Mesenchymal stem cell (in vitro differentiated cells and primary cell): ENCODE results near the gene TANC1.
A peak's percentile ranks its signal among the peaks of the same experiment; 100 is the strongest.

Source experiments
- DNase-seq: peaks from one replicate; pipeline ENCODE4 v3.0.0-alpha.2; 2013
- H2AFZ ChIP-seq: one replicate; pipeline ENCODE4 v1.6.1; 2013; ENCODE audit warnings: low read depth, mild to moderate bottlenecking, control low read depth, inconsistent platforms, low read length, moderate library complexity
- H2AK5ac ChIP-seq: 2 replicates; pipeline ENCODE4 v1.6.1; 2013; ENCODE audit warnings: low read length, moderate library complexity, mild to moderate bottlenecking, inconsistent platforms; ENCODE audit not compliant: severe bottlenecking
- H2BK120ac ChIP-seq: one replicate; pipeline ENCODE4 v1.6.1; 2013; ENCODE audit warnings: low read depth, mild to moderate bottlenecking, inconsistent platforms, low read length, moderate library complexity
- H2BK12ac ChIP-seq, 2 experiments: one replicate each; pipeline ENCODE4 v1.6.1; 2013; ENCODE audit warnings: inconsistent platforms in 2 of 2, low read length in 2 of 2, mild to moderate bottlenecking in 2 of 2, moderate library complexity in 2 of 2, control low read depth in 1 of 2
- H2BK15ac ChIP-seq: one replicate; pipeline ENCODE4 v1.6.1; 2013; ENCODE audit warnings: mild to moderate bottlenecking, low read depth, inconsistent platforms; ENCODE audit not compliant: poor library complexity, severe bottlenecking
- H2BK5ac ChIP-seq: 2 replicates; pipeline ENCODE4 v1.6.1; 2013; ENCODE audit warnings: low read depth, mild to moderate bottlenecking, low read length, control low read depth, inconsistent platforms; ENCODE audit not compliant: poor library complexity, severe bottlenecking
- H3K14ac ChIP-seq, 2 experiments: one replicate each; pipeline ENCODE4 v1.6.1; 2013; ENCODE audit warnings: inconsistent platforms in 2 of 2, low read length in 2 of 2, control low read depth in 1 of 2, mild to moderate bottlenecking in 1 of 2, moderate library complexity in 1 of 2
- H3K18ac ChIP-seq, 2 experiments: one replicate each; pipeline ENCODE4 v1.6.1; 2013; ENCODE audit warnings: inconsistent platforms in 2 of 2, low read length in 2 of 2, control low read depth in 1 of 2, low read depth in 1 of 2, mild to moderate bottlenecking in 1 of 2
- H3K23ac ChIP-seq, 2 experiments: one replicate each; pipeline ENCODE4 v1.6.1; 2013; ENCODE audit warnings: inconsistent platforms in 2 of 2, low read length in 2 of 2, mild to moderate bottlenecking in 2 of 2, moderate library complexity in 2 of 2, control low read depth in 1 of 2
- H3K27ac ChIP-seq: 2 replicates; pipeline ENCODE4 v1.5.1; 2013; ENCODE audit warnings: mild to moderate bottlenecking, moderate library complexity, low read length, control low read depth, inconsistent platforms; ENCODE audit not compliant: poor library complexity, severe bottlenecking
- H3K27me3 ChIP-seq, 2 experiments: 2 replicates each; pipeline versions ENCODE4 v1.6.1 to v1.7.0; 2013; ENCODE audit warnings: low read length in 2 of 2, mild to moderate bottlenecking in 2 of 2, moderate library complexity in 2 of 2, control low read depth in 1 of 2, inconsistent platforms in 1 of 2; ENCODE audit not compliant: control insufficient read depth in 1 of 2, insufficient read depth in 1 of 2
- H3K36me3 ChIP-seq, 2 experiments: 2 replicates each; pipeline versions ENCODE4 v1.6.1 to v1.7.0; 2013; ENCODE audit warnings: low read length in 2 of 2, control low read depth in 1 of 2, inconsistent platforms in 1 of 2, low read depth in 1 of 2, mild to moderate bottlenecking in 1 of 2; ENCODE audit not compliant: insufficient read depth in 2 of 2, control insufficient read depth in 1 of 2
- H3K4ac ChIP-seq, 2 experiments: one replicate each; pipeline ENCODE4 v1.6.1; 2013; ENCODE audit warnings: inconsistent platforms in 2 of 2, low read length in 2 of 2, mild to moderate bottlenecking in 2 of 2, moderate library complexity in 2 of 2, control low read depth in 1 of 2, low read depth in 1 of 2
- H3K4me1 ChIP-seq: 2 replicates; pipeline ENCODE4 v1.6.1; 2013; ENCODE audit warnings: low read depth, low read length, control low read depth; ENCODE audit not compliant: control insufficient read depth, insufficient read depth
- H3K4me2 ChIP-seq: 2 replicates; pipeline ENCODE4 v1.6.1; 2013; ENCODE audit warnings: low read length, mild to moderate bottlenecking, inconsistent platforms; ENCODE audit not compliant: poor library complexity, severe bottlenecking
- H3K4me3 ChIP-seq, 2 experiments: 2 replicates each; pipeline versions ENCODE4 v1.5.1 to v1.7.0; 2013; ENCODE audit warnings: low read length in 2 of 2, mild to moderate bottlenecking in 2 of 2, control low read depth in 1 of 2, low read depth in 1 of 2; ENCODE audit not compliant: insufficient read depth in 1 of 2
- H3K79me1 ChIP-seq: replicated peaks from 2 replicates; pipeline ENCODE4 v1.6.1; 2013; ENCODE audit warnings: mild to moderate bottlenecking, control low read depth, low read length, inconsistent platforms; ENCODE audit not compliant: poor library complexity, severe bottlenecking
- H3K9ac ChIP-seq: 2 replicates; pipeline ENCODE4 v1.7.0; 2013; ENCODE audit warnings: mild to moderate bottlenecking, low read length, moderate library complexity
- H3K9me3 ChIP-seq: 2 replicates; pipeline ENCODE4 v1.7.0; 2013; ENCODE audit warnings: mild to moderate bottlenecking, low read length; ENCODE audit not compliant: control insufficient read depth
- H4K8ac ChIP-seq: one replicate; pipeline ENCODE4 v1.6.1; 2013; ENCODE audit warnings: inconsistent platforms, mild to moderate bottlenecking, low read length, moderate library complexity
- H4K91ac ChIP-seq: one replicate; pipeline ENCODE4 v1.6.1; 2013; ENCODE audit warnings: mild to moderate bottlenecking, low read length, inconsistent platforms
- WGBS: methylation state at CpG from one replicate; pipeline ENCODE4 v1.1.7; 2013; ENCODE audit warnings: mixed read lengths; 5-methylcytosine and 5-hydroxymethylcytosine counted together

TANC1 gene

DNA sequence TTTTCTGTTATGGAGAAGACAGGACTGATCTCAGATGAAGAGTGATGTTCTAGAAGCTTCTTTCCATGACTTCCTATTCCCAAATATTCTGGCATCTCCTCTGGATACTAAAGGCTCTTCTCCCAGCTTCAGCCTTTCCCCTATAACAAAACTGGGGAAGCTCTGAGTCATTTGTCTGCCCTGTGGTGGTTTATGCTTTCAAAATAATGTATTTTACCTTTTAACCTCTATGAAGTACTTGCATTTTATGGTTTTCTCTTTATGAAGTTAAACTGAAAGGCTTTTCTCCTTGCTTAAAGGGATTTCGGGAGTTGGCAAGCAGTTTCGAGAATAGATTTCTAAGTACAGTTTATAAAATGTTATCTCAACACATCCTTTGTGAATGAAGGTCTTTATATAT, 104.4 kb downstream of the TANC1 start:
- Histone ChIP-seq H2AFZ (no peak overlapping the region), H3K27ac (peak overlapping the region; percentile 77), H4K91ac (no peak overlapping the region), H3K4me1 (peaks cover 11% of the 10 kb centered on the region), H3K79me1 (peaks cover 19% of the 10 kb centered on the region), H3K9ac (peak overlapping the region; percentile 66), H3K4ac (no peak overlapping the region), H4K8ac (no peak overlapping the region), H3K4me2 (no peak overlapping the region), H2BK5ac (no peak overlapping the region), H3K23ac (no peak overlapping the region), H3K9me3 (no peaks in the 10 kb centered on the region), H3K27me3 (no peaks in the 10 kb centered on the region), H2AK5ac (no peak overlapping the region), H3K18ac (peak overlapping the region in 1 of 2 experiments; percentile 19), H3K4me3 (no peak overlapping the region), H2BK120ac (no peak overlapping the region), H2BK12ac (no peak overlapping the region), H3K14ac (no peak overlapping the region), H3K36me3 (no peaks in the 10 kb centered on the region), H2BK15ac (no peak overlapping the region)
- no CpG with 5 or more reads among the region's 2 CpGs for WGBS
- peak; percentile 75 for DNase-seq

- no peak overlapping the region for H2AFZ ChIP-seq
- DNase-seq = peak; percentile 41
- H3K4me2 ChIP-seq = no peak overlapping the region
- WGBS = 73% methylated on average over 1 of the region's 2 CpGs
- H3K4me1 ChIP-seq = peaks cover 11% of the 10 kb centered on the region
- H3K23ac ChIP-seq = no peak overlapping the region
- no peaks in the 10 kb centered on the region for H3K27me3 ChIP-seq
- no peak overlapping the region for H3K4me3 ChIP-seq
- H2AK5ac ChIP-seq = peak overlapping the region; percentile 44
- H2BK12ac ChIP-seq = no peak overlapping the region
- peaks cover 19% of the 10 kb centered on the region for H3K79me1 ChIP-seq
- no peak overlapping the region for H2BK15ac ChIP-seq
- no peaks in the 10 kb centered on the region for H3K36me3 ChIP-seq
- H3K9me3 ChIP-seq = no peaks in the 10 kb centered on the region
- no peak overlapping the region for H3K14ac ChIP-seq
- no peak overlapping the region for H2BK120ac ChIP-seq
- peak overlapping the region in 1 of 2 experiments; percentile 19 for H3K18ac ChIP-seq
- H3K27ac ChIP-seq = peak overlapping the region; percentile 77
- H3K9ac ChIP-seq = peak overlapping the region; percentile 66
- H3K4ac ChIP-seq = no peak overlapping the region
- H2BK5ac ChIP-seq = peak overlapping the region; percentile 51
- H4K91ac ChIP-seq = no peak overlapping the region
- H4K8ac ChIP-seq = peak overlapping the region; percentile 69
These were observed 104.8 kb downstream of the TANC1 start for GRCh38 chr2:159073256-159073655.

GRCh38 chr2:159074605-159075004, 106.2 kb downstream of the TANC1 start:
- Histone ChIP-seq H2AFZ (no peak overlapping the region), H3K18ac (no peak overlapping the region), H4K91ac (no peak overlapping the region), H3K4me2 (no peak overlapping the region), H3K79me1 (peaks cover 24% of the 10 kb centered on the region), H2AK5ac (no peak overlapping the region), H3K9ac (no peak overlapping the region), H3K36me3 (no peaks in the 10 kb centered on the region), H3K4me1 (peaks cover 9% of the 10 kb centered on the region), H3K27ac (no peak overlapping the region), H3K4me3 (no peak overlapping the region), H2BK120ac (no peak overlapping the region), H2BK5ac (no peak overlapping the region), H4K8ac (no peak overlapping the region), H3K4ac (no peak overlapping the region), H2BK12ac (peak overlapping the region in 1 of 2 experiments; percentile 15), H3K14ac (no peak overlapping the region), H2BK15ac (no peak overlapping the region), H3K23ac (no peak overlapping the region), H3K27me3 (no peaks in the 10 kb centered on the region), H3K9me3 (no peaks in the 10 kb centered on the region)
- no peak for DNase-seq
- WGBS = 97% methylated on average over 5 of the region's 7 CpGs

GRCh38 chr2:159075727-159076126, 107.3 kb downstream of the TANC1 start:
- Histone ChIP-seq H3K4me3 (no peak overlapping the region), H3K14ac (no peak overlapping the region), H2AFZ (no peak overlapping the region), H2AK5ac (no peak overlapping the region), H3K9me3 (no peaks in the 10 kb centered on the region), H4K8ac (no peak overlapping the region), H3K79me1 (peaks cover 33% of the 10 kb centered on the region), H3K4me2 (no peak overlapping the region), H3K4me1 (peaks cover 8% of the 10 kb centered on the region), H2BK120ac (no peak overlapping the region), H3K27me3 (no peaks in the 10 kb centered on the region), H3K18ac (no peak overlapping the region), H2BK12ac (no peak overlapping the region), H3K36me3 (peaks cover 0 to 9% of the 10 kb centered on the region in 2 experiments), H2BK15ac (no peak overlapping the region), H4K91ac (no peak overlapping the region), H3K4ac (no peak overlapping the region), H3K9ac (peak overlapping the region; percentile 60), H3K27ac (no peak overlapping the region), H3K23ac (no peak overlapping the region), H2BK5ac (no peak overlapping the region)
- DNase-seq = no peak
- no CpG with 5 or more reads among the region's 1 CpG for WGBS
